Stimulated activated CD4-positive, alpha-beta T cell treated with anti-CD3 and anti-CD28 coated beads, Interleukin-1b, Interleukin-23, amount 100 ng/mL, for 4 hours (primary cell): ENCODE data around the gene PDE1A.

ENCODE experiments used
- DNase-seq, 2 donors: peaks; one replicate each; pipeline ENCODE4 v3.0.0-alpha.2; 2020; ENCODE audit warnings: low read depth in 2 of 2

PDE1A gene

GRCh38 chr2:182426918-182427240 lies at the start of gene PDE1A:
Gene PDE1A (minus strand): TSS chr2:182427036.
- DNase-seq = no peak

GRCh38 chr2:182473635-182474034 lies 46.8 kb upstream of the PDE1A start:
- DNase-seq = no peak

- no peak for DNase-seq
Observed at GRCh38 chr2:182463760-182464159, 36.9 kb upstream of the PDE1A start.

- no peak for DNase-seq
Observed at GRCh38 chr2:182456784-182457183, 29.9 kb upstream of the PDE1A start.

- DNase-seq = no peak
Observed at GRCh38 chr2:182452456-182452990, 25.7 kb upstream of the PDE1A start.

- no peak for DNase-seq
Observed at GRCh38 chr2:182448371-182448770, 21.5 kb upstream of the PDE1A start.

- no peak for DNase-seq
Observed at GRCh38 chr2:182447863-182448262, 21.0 kb upstream of the PDE1A start.

- DNase-seq = no peak
Observed at GRCh38 chr2:182447163-182447562, 20.3 kb upstream of the PDE1A start.

GRCh38 chr2:182446087-182446486 lies 19.3 kb upstream of the PDE1A start:
- DNase-seq = no peak

- no peak for DNase-seq
Observed at GRCh38 chr2:182445391-182445965, 18.6 kb upstream of the PDE1A start.

- DNase-seq = no peak
Observed at GRCh38 chr2:182444806-182445205, 18.0 kb upstream of the PDE1A start.

- no peak for DNase-seq
Observed at GRCh38 chr2:182444170-182444569, 17.3 kb upstream of the PDE1A start.

- DNase-seq = no peak
Observed at GRCh38 chr2:182436252-182436651, 9.4 kb upstream of the PDE1A start.

- no peak for DNase-seq
Observed at GRCh38 chr2:182435754-182436153, 8.9 kb upstream of the PDE1A start.

GRCh38 chr2:182432051-182432450 lies 5.2 kb upstream of the PDE1A start:
- no peak for DNase-seq

GRCh38 chr2:182428476-182428875 lies 1.6 kb upstream of the PDE1A start:
- no peak for DNase-seq

- DNase-seq = no peak
Observed at GRCh38 chr2:182426082-182426917, 536 bp downstream of the PDE1A start.

- no peak for DNase-seq
Observed at GRCh38 chr2:182422864-182423263, 4.0 kb downstream of the PDE1A start.

- no peak for DNase-seq
Observed at GRCh38 chr2:182420669-182421068, 6.2 kb downstream of the PDE1A start.

- no peak for DNase-seq
Observed at GRCh38 chr2:182416861-182417260, 10.0 kb downstream of the PDE1A start.

GRCh38 chr2:182416191-182416590 lies 10.6 kb downstream of the PDE1A start:
- DNase-seq = no peak

- no peak for DNase-seq
Observed at GRCh38 chr2:182415771-182416170, 11.1 kb downstream of the PDE1A start.

- no peak for DNase-seq
Observed at GRCh38 chr2:182412858-182413257, 14.0 kb downstream of the PDE1A start.
